Measurements from ENCODE around the gene MDFIC.

MDFIC gene

DNA sequence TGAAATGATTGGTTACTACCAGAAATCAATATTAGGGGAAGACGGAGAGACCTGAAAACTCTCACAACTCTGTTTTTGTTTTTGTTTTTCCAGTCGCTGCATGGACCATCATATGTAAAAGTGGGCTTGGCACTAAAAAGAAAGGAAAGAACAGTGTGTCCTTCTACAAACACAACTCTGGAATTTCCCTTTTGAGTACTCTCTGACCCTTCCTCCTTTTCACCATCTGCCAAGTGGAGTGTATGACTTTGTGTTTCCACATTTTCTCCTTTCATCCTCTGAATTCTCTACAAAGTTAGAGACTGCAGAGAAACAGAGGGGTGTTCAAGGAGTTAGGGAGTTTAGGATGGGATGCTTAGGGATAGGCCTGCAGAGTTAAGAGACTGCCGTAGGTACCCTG lies 92.0 kb downstream of the MDFIC start:
- TF ChIP-seq, protein P1, sequence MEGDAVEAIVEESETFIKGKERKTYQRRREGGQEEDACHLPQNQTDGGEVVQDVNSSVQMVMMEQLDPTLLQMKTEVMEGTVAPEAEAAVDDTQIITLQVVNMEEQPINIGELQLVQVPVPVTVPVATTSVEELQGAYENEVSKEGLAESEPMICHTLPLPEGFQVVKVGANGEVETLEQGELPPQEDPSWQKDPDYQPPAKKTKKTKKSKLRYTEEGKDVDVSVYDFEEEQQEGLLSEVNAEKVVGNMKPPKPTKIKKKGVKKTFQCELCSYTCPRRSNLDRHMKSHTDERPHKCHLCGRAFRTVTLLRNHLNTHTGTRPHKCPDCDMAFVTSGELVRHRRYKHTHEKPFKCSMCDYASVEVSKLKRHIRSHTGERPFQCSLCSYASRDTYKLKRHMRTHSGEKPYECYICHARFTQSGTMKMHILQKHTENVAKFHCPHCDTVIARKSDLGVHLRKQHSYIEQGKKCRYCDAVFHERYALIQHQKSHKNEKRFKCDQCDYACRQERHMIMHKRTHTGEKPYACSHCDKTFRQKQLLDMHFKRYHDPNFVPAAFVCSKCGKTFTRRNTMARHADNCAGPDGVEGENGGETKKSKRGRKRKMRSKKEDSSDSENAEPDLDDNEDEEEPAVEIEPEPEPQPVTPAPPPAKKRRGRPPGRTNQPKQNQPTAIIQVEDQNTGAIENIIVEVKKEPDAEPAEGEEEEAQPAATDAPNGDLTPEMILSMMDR (IDR thresholded peaks at IDR 0.05), result no peak

DNA sequence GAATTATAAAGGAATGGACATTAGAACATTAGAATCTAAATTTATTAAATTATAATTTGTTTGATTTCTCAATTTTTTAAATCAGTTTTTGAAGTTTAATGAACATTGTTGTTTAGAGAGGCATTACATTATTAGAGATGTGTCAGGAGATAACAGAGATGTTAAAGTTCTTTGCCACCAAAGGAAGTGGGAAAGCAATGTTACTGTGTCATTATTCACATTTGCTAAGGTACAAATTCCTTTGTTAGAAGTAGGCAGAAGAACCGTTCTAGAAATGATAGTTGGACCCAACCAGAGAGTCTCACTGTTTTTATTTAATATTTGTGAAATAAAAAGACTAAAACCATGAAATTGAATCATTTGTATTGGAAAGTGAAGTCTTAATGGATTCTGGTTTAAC lies 92.9 kb downstream of the MDFIC start:
- H3K27ac Mint-ChIP-seq, result no peak overlapping the region
- TF ChIP-seq, protein P1 (IDR thresholded peaks at IDR 0.05), result no peak
- H3K9me3 Mint-ChIP-seq, result no peaks in the 10 kb centered on the region
- DNase-seq, result no peak
- no peak overlapping the region for H3K4me3 Mint-ChIP-seq
- H3K27me3 Mint-ChIP-seq (ENCODE audit: low read depth, poor library complexity), result no peaks in the 10 kb centered on the region
- no peaks in the 10 kb centered on the region for H3K4me1 Mint-ChIP-seq
- H3K36me3 Mint-ChIP-seq (ENCODE audit: low read depth), result peaks cover 19% of the 10 kb centered on the region

More for the DNA sequence above, 92.0 kb downstream of the MDFIC start:
- Mint-ChIP-seq H3K4me1 (no peaks in the 10 kb centered on the region), H3K36me3 (ENCODE audit: low read depth) (peaks cover 19% of the 10 kb centered on the region), H3K4me3 (no peak overlapping the region), H3K27ac (no peak overlapping the region), H3K9me3 (no peaks in the 10 kb centered on the region), H3K27me3 (ENCODE audit: low read depth, poor library complexity) (no peaks in the 10 kb centered on the region)
- DNase-seq, result no peak

DNA sequence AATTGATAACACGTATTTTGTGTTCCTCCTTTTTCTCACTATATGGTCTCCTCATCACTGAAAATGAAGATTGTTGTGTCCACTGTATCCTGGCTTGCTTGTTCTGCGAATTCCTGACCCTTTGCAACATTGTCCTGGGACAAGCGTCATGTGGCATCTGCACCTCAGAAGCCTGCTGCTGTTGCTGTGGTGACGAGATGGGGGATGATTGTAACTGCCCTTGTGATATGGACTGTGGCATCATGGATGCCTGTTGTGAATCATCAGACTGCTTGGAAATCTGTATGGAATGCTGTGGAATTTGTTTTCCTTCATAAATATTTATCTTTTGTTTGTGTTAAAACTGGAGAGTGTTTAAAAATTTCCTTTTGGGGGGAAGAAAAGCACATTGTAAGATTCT lies 93.7 kb downstream of the MDFIC start:
- TF ChIP-seq, protein P1 (IDR thresholded peaks at IDR 0.05), result no peak
- Mint-ChIP-seq H3K27me3 (ENCODE audit: low read depth, poor library complexity) (no peaks in the 10 kb centered on the region), H3K36me3 (ENCODE audit: low read depth) (peaks cover 19% of the 10 kb centered on the region), H3K4me1 (no peaks in the 10 kb centered on the region), H3K4me3 (no peak overlapping the region), H3K9me3 (no peaks in the 10 kb centered on the region), H3K27ac (peak overlapping the region; percentile 7)
- DNase-seq, result no peak

DNA sequence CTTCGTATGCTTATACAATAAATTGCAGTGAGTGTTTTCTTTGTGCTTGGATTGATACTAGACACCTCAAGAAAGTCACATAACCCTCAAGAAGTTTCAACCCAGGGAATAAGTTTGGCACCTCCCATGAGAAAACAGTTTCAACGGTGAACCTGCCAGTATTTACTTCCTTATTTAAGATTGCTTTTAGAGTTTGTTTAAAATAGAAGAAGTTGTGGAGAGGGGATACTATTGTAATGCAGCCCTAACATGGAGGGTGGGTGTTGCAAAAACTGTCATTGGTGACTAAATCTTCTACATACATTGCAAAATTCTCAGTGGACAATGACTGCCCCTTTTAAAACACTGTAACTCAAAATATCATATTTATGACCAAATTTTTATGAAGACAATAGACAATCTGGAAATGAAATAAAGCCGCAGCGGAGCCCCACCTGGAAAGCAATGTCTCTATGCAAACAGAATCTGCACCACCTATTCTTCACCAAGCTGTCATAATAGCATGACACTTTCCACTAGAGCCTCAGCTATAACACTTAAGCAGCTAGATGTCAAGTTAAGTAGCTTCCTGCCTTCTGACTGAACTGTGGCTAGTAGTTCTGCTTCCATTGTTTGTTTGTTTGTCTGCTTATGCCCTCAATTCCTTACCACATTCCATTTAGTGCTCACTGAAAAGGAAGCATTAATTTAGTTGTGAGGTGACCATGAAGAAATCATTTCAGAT lies 98.2 kb downstream of the MDFIC start:
- Mint-ChIP-seq H3K9me3 (no peaks in the 10 kb centered on the region), H3K27me3 (ENCODE audit: low read depth, poor library complexity) (no peaks in the 10 kb centered on the region), H3K36me3 (ENCODE audit: low read depth) (peaks cover 12% of the 10 kb centered on the region), H3K4me1 (no peaks in the 10 kb centered on the region), H3K4me3 (no peak overlapping the region), H3K27ac (no peak overlapping the region)
- DNase-seq, result no peak
- TF ChIP-seq, protein P1 (IDR thresholded peaks at IDR 0.05), result no peak

DNA sequence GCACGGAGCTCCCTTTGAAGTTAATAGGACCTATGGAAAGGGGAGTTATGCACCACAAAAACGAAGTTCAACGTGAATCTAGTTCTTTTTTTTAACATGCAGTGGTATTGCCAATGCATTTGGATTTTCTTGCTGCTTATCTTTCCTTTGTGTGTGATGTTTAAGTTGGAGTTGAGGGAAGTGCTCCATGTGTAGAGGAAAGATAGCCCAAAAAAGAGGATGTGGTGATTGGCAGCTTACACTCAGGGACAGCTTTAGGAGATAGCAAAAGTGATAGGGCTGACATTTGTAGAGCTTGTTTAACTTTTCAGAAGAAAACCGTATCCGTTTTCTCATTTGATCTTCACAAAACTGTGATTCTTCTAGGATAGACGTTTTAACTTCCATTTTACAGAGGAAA lies 101.3 kb downstream of the MDFIC start:
- no peaks in the 10 kb centered on the region for H3K36me3 Mint-ChIP-seq (ENCODE audit: low read depth)
- no peak overlapping the region for H3K27ac Mint-ChIP-seq
- TF ChIP-seq, protein P1 (IDR thresholded peaks at IDR 0.05), result no peak

DNA sequence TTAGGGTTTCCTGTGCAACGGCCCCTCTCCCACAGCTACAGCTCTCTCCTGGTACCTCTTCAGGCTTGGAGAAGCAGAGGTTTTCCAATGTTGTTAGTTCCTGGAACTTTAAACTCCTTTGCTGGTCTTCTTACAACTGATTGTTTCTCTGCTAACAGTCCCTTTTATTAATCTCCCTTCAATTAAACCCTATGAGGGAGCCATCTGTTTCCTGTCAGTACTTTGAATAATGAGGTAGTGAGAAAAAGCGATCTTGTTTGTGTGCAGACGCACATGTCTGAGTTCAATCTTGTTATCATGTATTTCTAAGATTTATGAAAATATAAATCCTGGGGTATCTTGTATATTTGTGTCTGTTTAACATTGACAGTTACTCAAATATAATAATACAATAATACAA lies 102.4 kb downstream of the MDFIC start:
- Mint-ChIP-seq H3K9me3 (no peaks in the 10 kb centered on the region), H3K4me1 (no peaks in the 10 kb centered on the region), H3K27ac (no peak overlapping the region), H3K27me3 (ENCODE audit: low read depth, poor library complexity) (no peaks in the 10 kb centered on the region), H3K36me3 (ENCODE audit: low read depth) (no peaks in the 10 kb centered on the region), H3K4me3 (no peak overlapping the region)
- DNase-seq, result no peak
- TF ChIP-seq, protein P1 (IDR thresholded peaks at IDR 0.05), result no peak

More for the DNA sequence above, 101.3 kb downstream of the MDFIC start:
- DNase-seq, result no peak
- Mint-ChIP-seq H3K9me3 (no peaks in the 10 kb centered on the region), H3K4me1 (no peaks in the 10 kb centered on the region), H3K27me3 (ENCODE audit: low read depth, poor library complexity) (no peaks in the 10 kb centered on the region), H3K4me3 (no peak overlapping the region)
